ENCODE results near the gene CTNND2. TPM values are rescaled to one million over a fixed set of nuclear protein-coding genes. Genes with fewer than 3 reads are reported as not detected.

CTNND2 gene
- total and polyA plus RNA-seq, 8 donors: 9.2 to 62.8 (median 43.7) TPM

GRCh38 chr5:11386398-11386797 lies 517.8 kb downstream of the CTNND2 start:
- FAIRE-seq: no peak
- Histone ChIP-seq H3K27me3 (no peaks in the 10 kb centered on the region), H3K4me1 (no peaks in the 10 kb centered on the region), H3K9me3 (no peaks in the 10 kb centered on the region), H3K27ac (no peak overlapping the region), H3K4me3 (no peak overlapping the region), H3K36me3 (no peaks in the 10 kb centered on the region)
- 74 to 76% methylated on average over 2 of the region's 2 CpGs for WGBS, 2 donors
- DNase-seq: no peak
- intact Hi-C loops (cut with DNase I): no loop called here
- no peak for ATAC-seq
- TF ChIP-seq, protein P1, sequence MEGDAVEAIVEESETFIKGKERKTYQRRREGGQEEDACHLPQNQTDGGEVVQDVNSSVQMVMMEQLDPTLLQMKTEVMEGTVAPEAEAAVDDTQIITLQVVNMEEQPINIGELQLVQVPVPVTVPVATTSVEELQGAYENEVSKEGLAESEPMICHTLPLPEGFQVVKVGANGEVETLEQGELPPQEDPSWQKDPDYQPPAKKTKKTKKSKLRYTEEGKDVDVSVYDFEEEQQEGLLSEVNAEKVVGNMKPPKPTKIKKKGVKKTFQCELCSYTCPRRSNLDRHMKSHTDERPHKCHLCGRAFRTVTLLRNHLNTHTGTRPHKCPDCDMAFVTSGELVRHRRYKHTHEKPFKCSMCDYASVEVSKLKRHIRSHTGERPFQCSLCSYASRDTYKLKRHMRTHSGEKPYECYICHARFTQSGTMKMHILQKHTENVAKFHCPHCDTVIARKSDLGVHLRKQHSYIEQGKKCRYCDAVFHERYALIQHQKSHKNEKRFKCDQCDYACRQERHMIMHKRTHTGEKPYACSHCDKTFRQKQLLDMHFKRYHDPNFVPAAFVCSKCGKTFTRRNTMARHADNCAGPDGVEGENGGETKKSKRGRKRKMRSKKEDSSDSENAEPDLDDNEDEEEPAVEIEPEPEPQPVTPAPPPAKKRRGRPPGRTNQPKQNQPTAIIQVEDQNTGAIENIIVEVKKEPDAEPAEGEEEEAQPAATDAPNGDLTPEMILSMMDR (IDR thresholded peaks at IDR 0.05): no peak

DNA sequence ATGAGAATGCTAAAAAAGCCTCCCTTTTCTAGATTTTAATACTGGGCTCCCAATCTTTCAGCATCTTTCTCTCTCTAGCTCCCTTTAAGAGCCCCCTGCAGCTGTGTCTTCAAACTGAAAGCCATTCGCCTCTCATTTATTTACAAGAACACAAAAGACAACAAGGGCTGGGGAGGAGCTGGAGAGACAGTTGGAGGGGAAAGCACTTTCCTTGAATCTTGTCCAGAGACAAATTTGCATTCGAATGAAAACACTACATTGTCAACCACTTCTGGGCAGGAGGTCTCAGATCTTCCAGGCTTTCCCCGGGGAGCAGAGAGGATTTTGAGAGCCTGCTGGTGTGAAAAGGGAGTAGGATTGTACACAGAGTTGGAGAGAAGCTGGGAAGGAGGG lies 518.3 kb downstream of the CTNND2 start:
- intact Hi-C loops (cut with DNase I): no loop called here
- Histone ChIP-seq H3K27me3 (no peaks in the 10 kb centered on the region), H3K4me3 (no peak overlapping the region), H3K4me1 (no peaks in the 10 kb centered on the region), H3K27ac (no peak overlapping the region), H3K36me3 (no peaks in the 10 kb centered on the region), H3K9me3 (no peaks in the 10 kb centered on the region)
- no peak for DNase-seq
- TF ChIP-seq, protein P1 (IDR thresholded peaks at IDR 0.05): no peak
- no peak for ATAC-seq
- FAIRE-seq: no peak
- 66 to 74% methylated on average over 3 of the region's 3 CpGs for WGBS, 2 donors

DNA sequence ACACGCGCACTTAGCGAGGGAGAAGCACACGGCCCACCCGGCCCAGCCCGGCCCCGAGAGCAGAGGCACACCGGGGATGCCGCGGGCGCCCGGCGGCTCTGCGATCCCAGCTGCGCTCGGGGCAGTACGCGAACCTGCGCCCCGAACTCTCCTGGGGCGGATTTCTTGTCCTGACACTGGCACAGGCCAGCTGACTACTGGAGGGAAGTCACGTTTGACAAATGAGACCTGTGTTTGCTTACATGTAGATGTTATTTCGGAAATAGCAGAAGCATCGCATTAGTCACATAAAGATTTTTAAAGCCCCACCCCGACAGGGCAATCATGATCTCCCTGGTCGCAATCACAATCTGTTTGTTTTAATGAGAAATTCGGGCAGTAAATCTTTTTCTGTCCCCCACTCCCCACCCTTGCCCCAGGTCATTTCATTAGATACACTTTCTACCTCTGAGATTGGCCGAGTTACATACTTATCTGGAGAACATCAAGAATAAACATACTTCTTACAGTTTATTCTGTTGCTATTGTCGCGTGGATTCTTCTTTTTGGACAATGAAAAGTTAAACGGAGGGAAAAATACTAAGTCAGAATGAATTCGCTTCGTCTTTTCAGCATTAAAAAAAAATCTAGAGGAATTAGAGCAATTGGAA lies 518.9 kb downstream of the CTNND2 start:
- 58 to 59% methylated on average over 33 of the region's 33 CpGs for WGBS, 2 donors
- peak in 3 of 6 donors; percentile 14 to 56 (median 28) for DNase-seq
- H3K27me3 ChIP-seq: no peaks in the 10 kb centered on the region
- no peaks in the 10 kb centered on the region for H3K9me3 ChIP-seq
- intact Hi-C loops (cut with DNase I): no loop called here
- H3K4me3 ChIP-seq: peak overlapping the region in 2 of 4 donors; percentile 16 to 24
- FAIRE-seq: no peak
- H3K36me3 ChIP-seq: no peaks in the 10 kb centered on the region
- no peaks in the 10 kb centered on the region for H3K4me1 ChIP-seq
- H3K27ac ChIP-seq: no peak overlapping the region
- TF ChIP-seq, protein P1 (IDR thresholded peaks at IDR 0.05): no peak
- ATAC-seq: peak; percentile 18 to 34 (median 24)

GRCh38 chr5:11384441-11385250 lies 519.6 kb downstream of the CTNND2 start:
- Histone ChIP-seq H3K36me3 (no peaks in the 10 kb centered on the region), H3K27ac (peak overlapping the region in 2 of 4 donors; percentile 28 to 33), H3K27me3 (no peaks in the 10 kb centered on the region), H3K9me3 (no peaks in the 10 kb centered on the region), H3K4me1 (no peaks in the 10 kb centered on the region), H3K4me3 (peak overlapping the region in 2 of 4 donors; percentile 16 to 28)
- no peak for FAIRE-seq
- intact Hi-C loops (cut with DNase I): no loop called here
- 64 to 70% methylated on average over 82 to 96 of the region's 96 CpGs for WGBS, 2 donors
- TF ChIP-seq, protein P1 (IDR thresholded peaks at IDR 0.05): no peak
- ATAC-seq: peak; percentile 70 to 86 (median 80)
- peak; percentile 19 to 79 (median 50) for DNase-seq
